Measurements from ENCODE around the gene TMEM132A.

- TF ChIP-seq, protein P1, sequence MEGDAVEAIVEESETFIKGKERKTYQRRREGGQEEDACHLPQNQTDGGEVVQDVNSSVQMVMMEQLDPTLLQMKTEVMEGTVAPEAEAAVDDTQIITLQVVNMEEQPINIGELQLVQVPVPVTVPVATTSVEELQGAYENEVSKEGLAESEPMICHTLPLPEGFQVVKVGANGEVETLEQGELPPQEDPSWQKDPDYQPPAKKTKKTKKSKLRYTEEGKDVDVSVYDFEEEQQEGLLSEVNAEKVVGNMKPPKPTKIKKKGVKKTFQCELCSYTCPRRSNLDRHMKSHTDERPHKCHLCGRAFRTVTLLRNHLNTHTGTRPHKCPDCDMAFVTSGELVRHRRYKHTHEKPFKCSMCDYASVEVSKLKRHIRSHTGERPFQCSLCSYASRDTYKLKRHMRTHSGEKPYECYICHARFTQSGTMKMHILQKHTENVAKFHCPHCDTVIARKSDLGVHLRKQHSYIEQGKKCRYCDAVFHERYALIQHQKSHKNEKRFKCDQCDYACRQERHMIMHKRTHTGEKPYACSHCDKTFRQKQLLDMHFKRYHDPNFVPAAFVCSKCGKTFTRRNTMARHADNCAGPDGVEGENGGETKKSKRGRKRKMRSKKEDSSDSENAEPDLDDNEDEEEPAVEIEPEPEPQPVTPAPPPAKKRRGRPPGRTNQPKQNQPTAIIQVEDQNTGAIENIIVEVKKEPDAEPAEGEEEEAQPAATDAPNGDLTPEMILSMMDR (IDR thresholded peaks at IDR 0.05; ENCODE audit: borderline replicate concordance, extremely low read depth, low read length, poor library complexity, severe bottlenecking): no peak
- TF ChIP-seq EZH2 (IDR thresholded peaks at IDR 0.05; ENCODE audit: borderline replicate concordance, low read depth, low read length, severe bottlenecking): no peak
These were observed 2.9 kb downstream of the TMEM132A start for GRCh38 chr11:60927061-60927592.

All from DND-41 (cell line).